Lung (tissue), 12 donors: ENCODE data around the gene CNPY2. TPM values are rescaled to one million over a fixed set of nuclear protein-coding genes. Genes with fewer than 3 reads are reported as not detected.
A peak's percentile ranks its signal among the peaks of the same experiment; 100 is the strongest.

ENCODE experiments used
- ATAC-seq: fragments of 200-7000 bp; cut with Tn5 transposase; one replicate; pipeline ENCODE4 v1.9.1; 2020; ENCODE audit warnings: moderate number of reproducible peaks; ENCODE audit not compliant: insufficient read depth, low FRiP score
- DNase-seq, 3 donors: peaks; one replicate each; pipeline ENCODE4 v3.0.0-alpha.2; 2013 to 2017
- H3K27ac ChIP-seq, 2 donors: one replicate each; pipeline ENCODE4 v1.5.1; 2013; ENCODE audit warnings: mild to moderate bottlenecking in 2 of 2, moderate library complexity in 2 of 2, control low read depth in 1 of 2, inconsistent platforms in 1 of 2, low read depth in 1 of 2, low read length in 1 of 2
- H3K27me3 ChIP-seq, 3 donors: one replicate each; pipeline ENCODE4 v1.5.1; 2013; ENCODE audit warnings: low read length in 2 of 3; ENCODE audit not compliant: control insufficient read depth in 3 of 3, insufficient read depth in 3 of 3
- H3K36me3 ChIP-seq, 4 donors: one replicate each; pipeline ENCODE4 v1.5.1; 2013; ENCODE audit warnings: low read length in 4 of 4, mild to moderate bottlenecking in 1 of 4, moderate library complexity in 1 of 4; ENCODE audit not compliant: control insufficient read depth in 4 of 4, insufficient read depth in 4 of 4
- H3K4me1 ChIP-seq, 5 donors: one replicate each; pipeline ENCODE4 v1.5.1; 2013; ENCODE audit warnings: low read length in 5 of 5, mild to moderate bottlenecking in 2 of 5, moderate library complexity in 1 of 5; ENCODE audit not compliant: control insufficient read depth in 5 of 5, insufficient read depth in 5 of 5
- H3K4me3 ChIP-seq: one replicate; pipeline ENCODE4 v1.5.1; 2013; ENCODE audit warnings: mild to moderate bottlenecking, control low read depth, moderate library complexity
- H3K9ac ChIP-seq, 2 donors: one replicate each; pipeline ENCODE4 v1.5.1; 2013; ENCODE audit warnings: low read length in 2 of 2, control low read depth in 1 of 2; ENCODE audit not compliant: insufficient read depth in 1 of 2
- H3K9me3 ChIP-seq, 4 donors: one replicate each; pipeline ENCODE4 v1.5.1; 2013; ENCODE audit warnings: low read length in 3 of 4, mild to moderate bottlenecking in 1 of 4, moderate library complexity in 1 of 4; ENCODE audit not compliant: control insufficient read depth in 4 of 4, insufficient read depth in 3 of 4
- WGBS, 2 donors: extraction: QIAGEN DNeasy Blood & Tissue Kit; methylation state at CpG; one replicate each; pipeline ENCODE4 v1.1.7; 2013; 5-methylcytosine and 5-hydroxymethylcytosine counted together
- polyA plus RNA-seq, 2 donors: library from polyadenylated mRNA; stranded (reverse); fragments of 200-250 nt; gene quantifications; one replicate each; pipeline ENCODE4 v1.2.1, GENCODE V29; 2013
- total RNA-seq, 2 donors: library from RNA; depleted of rRNA in 1 of 2; stranded (reverse); fragments of >200 nt in 1 of 2; gene quantifications; one replicate each; pipeline ENCODE4 v1.2.1, GENCODE V29; 2014 to 2021
- TF ChIP-seq, protein P1 (sequence below): IDR thresholded peaks from 2 replicates; pipeline ENCODE4 v1.5.1; 2012; ENCODE audit warnings: mild to moderate bottlenecking; ENCODE audit errors: control extremely low read depth, extremely low read depth
- donor health status: control.
- donor health status: control.
- donor health status: Bipolar disorder and iron deficiency.
- donor health status: healthy.
- donor health status: DM: yes; HTN: yes; CAD: no.

CNPY2 gene
- total and polyA plus RNA-seq, 4 donors: 38.8 to 153 (median 126) TPM

DNA sequence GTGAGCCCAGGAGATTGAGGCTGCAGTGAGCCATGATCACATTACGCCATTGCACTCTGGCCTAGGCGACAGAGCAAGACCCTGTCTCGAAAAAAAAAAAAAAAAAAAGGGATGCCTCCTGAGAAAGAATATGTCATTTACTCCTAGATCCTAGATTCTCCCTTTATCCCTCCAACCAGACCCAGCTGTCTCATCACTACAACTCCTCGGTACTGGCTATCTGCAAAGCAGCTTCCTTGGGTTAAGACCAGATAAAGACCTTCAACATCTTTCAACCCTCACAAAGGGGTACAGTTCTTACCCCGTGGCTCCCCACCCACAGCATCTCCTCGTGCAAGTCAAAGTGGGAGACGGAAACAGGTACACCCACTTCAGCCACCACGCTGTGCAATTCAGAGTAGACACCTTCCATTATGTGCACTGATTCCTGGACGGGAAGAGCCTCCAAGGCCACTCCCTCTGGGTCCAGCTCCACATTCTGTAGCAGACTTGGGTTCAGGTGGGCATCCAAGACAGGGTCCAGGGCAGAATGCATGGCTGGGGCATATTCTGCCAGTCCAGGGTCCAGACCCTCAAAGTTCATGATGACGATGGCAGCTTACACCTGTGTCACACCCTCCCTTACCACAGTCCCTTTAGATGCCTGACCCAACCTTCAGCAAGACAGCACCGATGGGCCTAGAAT is 16.9 kb upstream of the CNPY2 start:
- peak overlapping the region; percentile 94 to 95 for H3K9ac ChIP-seq
- H3K4me1 ChIP-seq: peaks cover 0 to 14% (median 8%) of the 10 kb centered on the region in 5 donors
- TF ChIP-seq, protein P1, sequence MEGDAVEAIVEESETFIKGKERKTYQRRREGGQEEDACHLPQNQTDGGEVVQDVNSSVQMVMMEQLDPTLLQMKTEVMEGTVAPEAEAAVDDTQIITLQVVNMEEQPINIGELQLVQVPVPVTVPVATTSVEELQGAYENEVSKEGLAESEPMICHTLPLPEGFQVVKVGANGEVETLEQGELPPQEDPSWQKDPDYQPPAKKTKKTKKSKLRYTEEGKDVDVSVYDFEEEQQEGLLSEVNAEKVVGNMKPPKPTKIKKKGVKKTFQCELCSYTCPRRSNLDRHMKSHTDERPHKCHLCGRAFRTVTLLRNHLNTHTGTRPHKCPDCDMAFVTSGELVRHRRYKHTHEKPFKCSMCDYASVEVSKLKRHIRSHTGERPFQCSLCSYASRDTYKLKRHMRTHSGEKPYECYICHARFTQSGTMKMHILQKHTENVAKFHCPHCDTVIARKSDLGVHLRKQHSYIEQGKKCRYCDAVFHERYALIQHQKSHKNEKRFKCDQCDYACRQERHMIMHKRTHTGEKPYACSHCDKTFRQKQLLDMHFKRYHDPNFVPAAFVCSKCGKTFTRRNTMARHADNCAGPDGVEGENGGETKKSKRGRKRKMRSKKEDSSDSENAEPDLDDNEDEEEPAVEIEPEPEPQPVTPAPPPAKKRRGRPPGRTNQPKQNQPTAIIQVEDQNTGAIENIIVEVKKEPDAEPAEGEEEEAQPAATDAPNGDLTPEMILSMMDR: no peak
- ATAC-seq (no peak), DNase-seq (no peak)
- H3K9me3 ChIP-seq: no peaks in the 10 kb centered on the region
- no peak overlapping the region for H3K4me3 ChIP-seq
- peak overlapping the region; percentile 92 to 98 for H3K27ac ChIP-seq
- no peaks in the 10 kb centered on the region for H3K27me3 ChIP-seq
- 97% methylated on average over 11 of the region's 11 CpGs for WGBS, 2 donors
- H3K36me3 ChIP-seq: peaks cover 0 to 6% (median 1%) of the 10 kb centered on the region in 4 donors

DNA sequence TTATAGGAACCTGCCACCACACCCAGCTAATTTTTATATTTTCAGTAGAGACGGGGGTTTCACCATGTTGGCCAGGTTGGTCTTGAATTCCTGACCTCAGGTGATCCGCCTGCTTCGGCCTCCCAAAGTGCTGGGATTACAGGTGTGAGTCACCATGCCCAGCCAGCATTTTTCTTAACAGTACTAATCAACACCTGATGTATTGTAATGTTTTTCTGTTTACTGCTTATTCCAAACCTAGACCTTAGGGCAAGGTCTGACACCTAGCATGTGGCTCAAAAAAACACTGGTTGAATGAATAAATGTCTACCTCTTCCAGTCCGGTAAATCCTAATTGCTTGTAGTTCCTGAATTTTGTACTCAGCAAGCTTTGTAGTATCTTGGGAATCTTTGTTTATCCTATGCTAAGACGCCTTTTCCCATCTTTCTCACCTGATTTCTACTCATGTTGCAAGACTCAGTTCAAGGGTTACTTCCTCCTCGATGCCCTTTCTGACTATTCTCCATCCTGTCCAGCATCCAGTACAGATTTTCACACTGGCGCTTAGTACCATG is 15.2 kb upstream of the CNPY2 start:
- WGBS, 2 donors: 90 to 95% methylated on average over 7 of the region's 7 CpGs
- H3K9ac ChIP-seq: no peak overlapping the region
- TF ChIP-seq, protein P1: no peak

DNA sequence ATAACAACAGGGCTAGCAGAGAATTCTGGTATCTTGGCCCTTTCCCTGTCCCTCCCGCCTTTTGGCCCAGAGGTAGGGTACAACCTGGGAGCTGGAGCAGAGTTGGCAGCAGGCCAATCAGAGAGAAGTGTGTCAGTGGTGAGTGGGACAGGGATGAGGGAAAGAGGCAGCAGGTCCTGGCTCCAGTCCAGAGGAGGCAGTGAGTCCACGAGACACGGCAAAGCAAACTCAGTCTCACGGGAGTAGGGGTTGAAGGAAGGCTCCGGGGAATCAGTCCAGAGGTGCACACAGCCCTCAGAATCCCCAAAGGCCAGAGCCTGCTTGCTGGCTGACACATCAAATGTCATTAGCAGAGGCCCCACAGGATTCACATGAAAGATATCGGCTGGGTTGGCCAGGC is 10.7 kb upstream of the CNPY2 start:
- ATAC-seq (no peak), DNase-seq (no peak)
- 89 to 94% methylated on average over 6 of the region's 6 CpGs for WGBS, 2 donors

More for the DNA sequence above, 15.2 kb upstream of the CNPY2 start:
- H3K9me3 ChIP-seq: no peaks in the 10 kb centered on the region
- DNase-seq: no peak
- no peak overlapping the region for H3K27ac ChIP-seq
- H3K4me1 ChIP-seq: peaks cover 0 to 14% (median 8%) of the 10 kb centered on the region in 5 donors
- no peaks in the 10 kb centered on the region for H3K27me3 ChIP-seq
- H3K4me3 ChIP-seq: no peak overlapping the region
- H3K36me3 ChIP-seq: peaks cover 3 to 17% (median 11%) of the 10 kb centered on the region in 4 donors
- no peak for ATAC-seq

More for the DNA sequence above, 10.7 kb upstream of the CNPY2 start:
- Histone ChIP-seq H3K27ac (no peak overlapping the region), H3K36me3 (peaks cover 22 to 50% (median 46%) of the 10 kb centered on the region in 4 donors), H3K9ac (no peak overlapping the region), H3K27me3 (no peaks in the 10 kb centered on the region), H3K4me1 (no peaks in the 10 kb centered on the region), H3K4me3 (no peak overlapping the region), H3K9me3 (no peaks in the 10 kb centered on the region)
- TF ChIP-seq, protein P1: no peak
